DND-41 (cell line): ENCODE measurements around the gene MRTFA.

Experiments
- ATAC-seq: fragments of 200-7000 bp; cut with Tn5 transposase; 3 replicates; pipeline ENCODE4 v1.9.1; 2021; ENCODE audit warnings: low read depth; ENCODE audit not compliant: insufficient read depth
- DNase-seq: peaks from one replicate; pipeline ENCODE4 v3.0.0-alpha.2; 2020
- H2AFZ ChIP-seq: 2 replicates; pipeline ENCODE4 v1.6.0; 2012; ENCODE audit warnings: low read depth, low read length
- H3K27ac ChIP-seq: 2 replicates; pipeline ENCODE4 v1.5.1; 2012; ENCODE audit warnings: low read length, inconsistent platforms
- H3K27me3 ChIP-seq: fragments of 200-600 bp; sonication (generic); 2 replicates; pipeline ENCODE4 v1.6.0; 2012; ENCODE audit warnings: low read length, mild to moderate bottlenecking, inconsistent platforms; ENCODE audit not compliant: insufficient read depth, poor library complexity
- H3K36me3 ChIP-seq: 2 replicates; pipeline ENCODE4 v1.5.1; 2012; ENCODE audit warnings: low read length, inconsistent platforms; ENCODE audit not compliant: insufficient read depth
- H3K4me1 ChIP-seq: 2 replicates; pipeline ENCODE4 v1.5.1; 2012; ENCODE audit warnings: mild to moderate bottlenecking, low read length; ENCODE audit not compliant: insufficient read depth
- H3K4me2 ChIP-seq: 2 replicates; pipeline ENCODE4 v1.6.0; 2012; ENCODE audit warnings: mild to moderate bottlenecking, moderate library complexity, low read length, inconsistent platforms; ENCODE audit not compliant: insufficient read depth
- H3K4me3 ChIP-seq, 2 experiments: fragments of 200-600 bp in 1 of 2; shearing (Covaris generic) in 1 of 2; 2 replicates each; pipeline ENCODE4 v1.5.1; 2012 to 2016; ENCODE audit warnings: inconsistent platforms in 2 of 2, low read length in 2 of 2, mild to moderate bottlenecking in 2 of 2, low read depth in 1 of 2, moderate library complexity in 1 of 2
- H3K79me2 ChIP-seq: 2 replicates; pipeline ENCODE4 v1.6.0; 2012; ENCODE audit warnings: low read length, inconsistent platforms; ENCODE audit not compliant: insufficient read depth
- H3K9ac ChIP-seq: 2 replicates; pipeline ENCODE4 v1.6.0; 2012; ENCODE audit warnings: low read depth, mild to moderate bottlenecking, inconsistent platforms, low read length, moderate library complexity
- H3K9me3 ChIP-seq: 2 replicates; pipeline ENCODE4 v1.5.1; 2012; ENCODE audit warnings: low read length, moderate library complexity, mild to moderate bottlenecking, inconsistent platforms; ENCODE audit not compliant: insufficient read depth, severe bottlenecking
- H4K20me1 ChIP-seq: 2 replicates; pipeline ENCODE4 v1.6.0; 2012; ENCODE audit warnings: low read length; ENCODE audit not compliant: insufficient read depth
- CTCF ChIP-seq: IDR thresholded peaks from 2 replicates; pipeline ENCODE4 v1.5.1; 2012; ENCODE audit warnings: borderline replicate concordance, low read length, moderate library complexity, mild to moderate bottlenecking; ENCODE audit not compliant: poor library complexity, severe bottlenecking; ENCODE audit errors: extremely low read depth
- EZH2 ChIP-seq: IDR thresholded peaks from 3 replicates; pipeline ENCODE4 v1.6.1; 2012; ENCODE audit warnings: borderline replicate concordance, low read depth, mild to moderate bottlenecking, moderate library complexity, low read length, inconsistent platforms; ENCODE audit not compliant: severe bottlenecking

MRTFA gene

GRCh38 chr22:40405178-40406062 lies 231.1 kb downstream of the MRTFA start:
- H3K36me3 ChIP-seq = peaks cover 94% of the 10 kb centered on the region

GRCh38 chr22:40404251-40405177 lies 232.0 kb downstream of the MRTFA start:
- H3K9me3 ChIP-seq = no peaks in the 10 kb centered on the region
- no peak for DNase-seq
- H3K4me3 ChIP-seq = no peak overlapping the region
- ATAC-seq = no peak
- H3K4me1 ChIP-seq = peaks cover 37% of the 10 kb centered on the region
- H2AFZ ChIP-seq = no peak overlapping the region
- H4K20me1 ChIP-seq = peaks cover 18% of the 10 kb centered on the region
- no peaks in the 10 kb centered on the region for H3K79me2 ChIP-seq
- TF ChIP-seq EZH2 = no peak
- TF ChIP-seq CTCF = no peak
- H3K27ac ChIP-seq = no peak overlapping the region
- H3K9ac ChIP-seq = no peak overlapping the region
- H3K27me3 ChIP-seq = no peaks in the 10 kb centered on the region
- peaks cover 84% of the 10 kb centered on the region for H3K36me3 ChIP-seq
- H3K4me2 ChIP-seq = no peak overlapping the region

More at GRCh38 chr22:40405178-40406062, 231.1 kb downstream of the MRTFA start:
- H3K4me2 ChIP-seq = no peak overlapping the region
- DNase-seq (no peak), ATAC-seq (no peak)
- H3K27me3 ChIP-seq = no peaks in the 10 kb centered on the region
- no peaks in the 10 kb centered on the region for H3K79me2 ChIP-seq
- no peak overlapping the region for H2AFZ ChIP-seq
- no peak overlapping the region for H3K9ac ChIP-seq
- no peaks in the 10 kb centered on the region for H3K9me3 ChIP-seq
- H3K4me3 ChIP-seq = no peak overlapping the region
- no peak overlapping the region for H3K27ac ChIP-seq
- TF ChIP-seq EZH2 (no peak), CTCF (no peak)
- peaks cover 17% of the 10 kb centered on the region for H4K20me1 ChIP-seq
- H3K4me1 ChIP-seq = peaks cover 28% of the 10 kb centered on the region

- no peaks in the 10 kb centered on the region for H3K27me3 ChIP-seq
- no peak overlapping the region for H3K4me3 ChIP-seq
- H3K27ac ChIP-seq = no peak overlapping the region
- no peak overlapping the region for H3K4me2 ChIP-seq
- H3K36me3 ChIP-seq = peaks cover 76% of the 10 kb centered on the region
- no peak overlapping the region for H2AFZ ChIP-seq
- ATAC-seq = no peak
- TF ChIP-seq EZH2 = no peak
- TF ChIP-seq CTCF = no peak
- no peaks in the 10 kb centered on the region for H3K9me3 ChIP-seq
- H3K4me1 ChIP-seq = peaks cover 44% of the 10 kb centered on the region
- H3K79me2 ChIP-seq = no peaks in the 10 kb centered on the region; the same call in 1 of the 2 replicates
- peaks cover 13% of the 10 kb centered on the region for H4K20me1 ChIP-seq
- DNase-seq = no peak
- H3K9ac ChIP-seq = no peak overlapping the region
Observed at GRCh38 chr22:40403651-40404050, 232.9 kb downstream of the MRTFA start.
